Panc1 (cell line): Measurements from ENCODE around the gene PARD3.

Source experiments
- CTCF ChIP-seq: fragments of 450-650 bp; IDR thresholded peaks from 2 replicates; pipeline ENCODE4 v1.5.1; 2017; ENCODE audit warnings: mild to moderate bottlenecking
- POLR2AphosphoS5 ChIP-seq: IDR thresholded peaks from 2 replicates; pipeline ENCODE4 v1.6.1; 2012; ENCODE audit warnings: mild to moderate bottlenecking, low read depth, low read length, moderate library complexity
- SIN3A ChIP-seq: IDR thresholded peaks from 2 replicates; pipeline ENCODE4 v1.6.1; 2012; ENCODE audit warnings: low read depth, mild to moderate bottlenecking, low read length, moderate library complexity, borderline replicate concordance; ENCODE audit not compliant: insufficient read depth
- TCF7L2 ChIP-seq: IDR thresholded peaks from 2 replicates; pipeline ENCODE4 v1.6.1; 2011; ENCODE audit warnings: mild to moderate bottlenecking, low read depth, low read length, inconsistent platforms
- TF ChIP-seq, protein P1 (sequence below), 2 experiments: IDR thresholded peaks; 2 replicates each; pipeline ENCODE4 v1.6.1; 2011 to 2012; ENCODE audit warnings: low read depth in 2 of 2, control low read depth in 1 of 2, low read length in 1 of 2, mild to moderate bottlenecking in 1 of 2, moderate library complexity in 1 of 2; ENCODE audit not compliant: insufficient read depth in 1 of 2

DNA sequence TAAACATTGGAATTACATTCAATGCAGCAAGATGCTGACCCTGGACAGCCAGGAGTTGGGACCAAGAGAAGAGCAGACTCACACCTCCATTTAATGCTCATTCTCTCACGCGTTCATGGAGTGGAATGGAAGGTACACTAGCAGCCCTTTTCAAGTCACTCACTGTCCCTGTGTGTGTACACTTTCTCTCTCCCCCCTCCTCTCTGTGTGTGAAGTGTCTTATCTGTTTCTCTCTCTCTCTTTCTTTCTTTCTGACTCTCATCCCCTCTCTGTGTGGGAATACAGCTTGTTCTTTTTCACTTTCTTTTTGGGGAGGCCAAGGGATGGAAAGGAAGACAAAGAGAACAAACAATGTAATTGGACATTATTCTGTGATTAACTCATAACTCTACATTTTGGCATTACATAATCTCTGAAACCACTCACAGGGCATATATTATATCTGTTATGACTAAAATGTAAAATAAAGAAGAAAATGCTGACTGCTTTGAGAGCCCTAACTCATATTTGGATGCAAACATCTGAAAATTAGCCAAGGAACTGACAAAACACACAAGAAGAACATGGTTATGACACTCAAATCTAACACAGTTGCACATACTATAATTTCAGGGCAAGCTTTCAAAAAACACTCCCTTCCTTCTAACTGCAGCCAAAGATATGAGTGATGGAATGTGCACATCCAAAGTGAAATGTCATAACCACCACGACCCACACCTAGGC, 188.8 kb downstream of the PARD3 start:
- TF ChIP-seq CTCF (no peak), SIN3A (no peak), POLR2AphosphoS5 (no peak), TCF7L2 (no peak)
- TF ChIP-seq, protein P1, sequence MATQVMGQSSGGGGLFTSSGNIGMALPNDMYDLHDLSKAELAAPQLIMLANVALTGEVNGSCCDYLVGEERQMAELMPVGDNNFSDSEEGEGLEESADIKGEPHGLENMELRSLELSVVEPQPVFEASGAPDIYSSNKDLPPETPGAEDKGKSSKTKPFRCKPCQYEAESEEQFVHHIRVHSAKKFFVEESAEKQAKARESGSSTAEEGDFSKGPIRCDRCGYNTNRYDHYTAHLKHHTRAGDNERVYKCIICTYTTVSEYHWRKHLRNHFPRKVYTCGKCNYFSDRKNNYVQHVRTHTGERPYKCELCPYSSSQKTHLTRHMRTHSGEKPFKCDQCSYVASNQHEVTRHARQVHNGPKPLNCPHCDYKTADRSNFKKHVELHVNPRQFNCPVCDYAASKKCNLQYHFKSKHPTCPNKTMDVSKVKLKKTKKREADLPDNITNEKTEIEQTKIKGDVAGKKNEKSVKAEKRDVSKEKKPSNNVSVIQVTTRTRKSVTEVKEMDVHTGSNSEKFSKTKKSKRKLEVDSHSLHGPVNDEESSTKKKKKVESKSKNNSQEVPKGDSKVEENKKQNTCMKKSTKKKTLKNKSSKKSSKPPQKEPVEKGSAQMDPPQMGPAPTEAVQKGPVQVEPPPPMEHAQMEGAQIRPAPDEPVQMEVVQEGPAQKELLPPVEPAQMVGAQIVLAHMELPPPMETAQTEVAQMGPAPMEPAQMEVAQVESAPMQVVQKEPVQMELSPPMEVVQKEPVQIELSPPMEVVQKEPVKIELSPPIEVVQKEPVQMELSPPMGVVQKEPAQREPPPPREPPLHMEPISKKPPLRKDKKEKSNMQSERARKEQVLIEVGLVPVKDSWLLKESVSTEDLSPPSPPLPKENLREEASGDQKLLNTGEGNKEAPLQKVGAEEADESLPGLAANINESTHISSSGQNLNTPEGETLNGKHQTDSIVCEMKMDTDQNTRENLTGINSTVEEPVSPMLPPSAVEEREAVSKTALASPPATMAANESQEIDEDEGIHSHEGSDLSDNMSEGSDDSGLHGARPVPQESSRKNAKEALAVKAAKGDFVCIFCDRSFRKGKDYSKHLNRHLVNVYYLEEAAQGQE (IDR thresholded peaks at IDR 0.05; ENCODE audit: insufficient read depth in 1 of 2, low read depth in 2 of 2, low read length in 1 of 2): no peak
